Tibial nerve (tissue), 4 donors: Measurements from ENCODE around the gene TAF11L12.
"Not testable (repeated sequence)": the region's sequence is repeated elsewhere in the genome, so short reads cannot be mapped to it uniquely, and the experiment has no call there.

Experiments used
- CTCF ChIP-seq, 5 experiments: fragments of 200-600 bp in 3 of 5; fragments of 450-650 bp in 2 of 5; sonication (generic) in 3 of 5; IDR thresholded peaks; one replicate each; pipeline ENCODE4 v1.5.1; 2016 to 2019; ENCODE audit warnings: antibody characterized with exemption in 5 of 5, mild to moderate bottlenecking in 3 of 5, moderate library complexity in 2 of 5
- EP300 ChIP-seq, 2 donors: sonication (generic); formaldehyde crosslinking; IDR thresholded peaks; one replicate each; pipeline ENCODE4 v1.6.1; 2017; ENCODE audit warnings: antibody characterized with exemption in 2 of 2, mild to moderate bottlenecking in 1 of 2
- POLR2A ChIP-seq, 2 donors: fragments of 450-650 bp; IDR thresholded peaks; one replicate each; pipeline ENCODE4 v1.6.1; 2017; ENCODE audit warnings: antibody characterized with exemption in 2 of 2, mild to moderate bottlenecking in 2 of 2, moderate library complexity in 2 of 2

- not testable (repeated sequence) for TF ChIP-seq EP300, CTCF, POLR2A (IDR thresholded peaks at IDR 0.05)
These were observed 2.7 kb upstream of the TAF11L12 start for GRCh38 chr5:17607461-17607860.
